A549 treated with CpdA at 1 μM for 4 hours (cell line): ENCODE measurements around the gene ITGA2. TPM values are rescaled to one million over a fixed set of nuclear protein-coding genes. Genes with fewer than 3 reads are reported as not detected.

ENCODE experiments used
- total RNA-seq: library from RNA; stranded (reverse); fragments of 200-300 nt; extraction: Qiagen RNA extraction; gene quantifications from 5 replicates; pipeline ENCODE4 v1.2.3, GENCODE V29; 2022; ENCODE audit warnings: low read depth

Gene ITGA2
- total RNA-seq = 22.6 to 36.8 TPM (median 31.8 TPM) in 5 replicates

GRCh38 chr5:52989025-52989780, at the start of gene ITGA2:
ITGA2 (plus strand) TSS chr5:52989352; CDS start chr5:52989469, 117 bp downstream.

GRCh38 chr5:53109443-53110127, 120.4 kb downstream of the ITGA2 start, which contains the start of gene MOCS2:
MOCS2 (minus strand) TSS chr5:53109757; CDS start chr5:53107174, 2,583 bp downstream.

Other genes with a start within 250 kb of the ITGA2 start
- gene ITGA1, start 201.4 kb upstream of the ITGA2 start, total RNA-seq = 0.79 to 2.0 TPM (median 1.3 TPM) in 5 replicates
- gene PELO, start 201.4 kb upstream of the ITGA2 start, total RNA-seq = 16.5 to 23.4 TPM (median 20.4 TPM) in 5 replicates
- 34.7 to 40.6 TPM (median 36.0 TPM) in 5 replicates for gene MOCS2, start 120.4 kb downstream of the ITGA2 start, total RNA-seq